Gastrocnemius medialis (tissue), 4 donors: ENCODE data around the gene WDR4. TPM values are rescaled to one million over a fixed set of nuclear protein-coding genes. Genes with fewer than 3 reads are reported as not detected.

ENCODE experiments used
- ATAC-seq, 2 donors: fragments of 150-250 bp; one replicate each; pipeline ENCODE4 v1.9.1; 2016
- DNase-seq, 2 donors: peaks; one replicate each; pipeline ENCODE4 v3.0.0-alpha.2; 2019
- H3K27ac ChIP-seq, 4 donors: fragments of 200-600 bp; sonication (generic); 1 replicate in 1 of 4; 2 replicates in 3 of 4; pipeline ENCODE4 v1.5.1; 2016 to 2018; ENCODE audit warnings: mild to moderate bottlenecking in 2 of 4, moderate library complexity in 1 of 4
- H3K27me3 ChIP-seq, 3 donors: fragments of 200-600 bp; sonication (generic) in 2 of 3; 1 replicate in 1 of 3; 2 replicates in 2 of 3; pipeline versions ENCODE4 v1.5.1 to v1.6.0; 2016 to 2019; ENCODE audit warnings: mild to moderate bottlenecking in 1 of 3, moderate library complexity in 1 of 3
- H3K36me3 ChIP-seq, 2 donors: fragments of 200-600 bp; sonication (generic) in 1 of 2; one replicate each; pipeline ENCODE4 v1.5.1; 2017 to 2018
- H3K4me1 ChIP-seq, 2 donors: fragments of 200-600 bp; sonication (generic) in 1 of 2; one replicate each; pipeline ENCODE4 v1.5.1; 2016 to 2017; ENCODE audit warnings: mild to moderate bottlenecking in 2 of 2
- H3K4me3 ChIP-seq, 4 donors: fragments of 200-600 bp; sonication (generic) in 3 of 4; 1 replicate in 1 of 4; 2 replicates in 3 of 4; pipeline ENCODE4 v1.5.1; 2016 to 2019; ENCODE audit warnings: mild to moderate bottlenecking in 2 of 4
- H3K9me3 ChIP-seq, 3 donors: fragments of 200-600 bp; sonication (generic) in 2 of 3; 1 replicate in 1 of 3; 2 replicates in 2 of 3; pipeline ENCODE4 v1.5.1; 2016 to 2019
- CTCF ChIP-seq, 5 experiments: fragments of 450-650 bp in 3 of 5; fragments of 200-600 bp in 2 of 5; sonication (generic) in 2 of 5; IDR thresholded peaks in 4 of 5; conservative IDR thresholded peaks in 1 of 5; 1 replicate in 4 of 5; 2 replicates in 1 of 5; pipeline ENCODE4 v1.5.1; 2016 to 2019; ENCODE audit warnings: antibody characterized with exemption in 5 of 5, mild to moderate bottlenecking in 3 of 5, moderate library complexity in 3 of 5
- POLR2A ChIP-seq, 2 donors: fragments of 450-650 bp; IDR thresholded peaks; one replicate each; pipeline ENCODE4 v1.6.1; 2017; ENCODE audit warnings: antibody characterized with exemption in 2 of 2, mild to moderate bottlenecking in 2 of 2, moderate library complexity in 2 of 2
- in situ Hi-C, 4 donors: fragments of 200-750 bp; cut with MboI; loops; one replicate each; pipeline versions ENCODE4 v1.15.0 to v1.8.0; 2017; ENCODE audit warnings: low sequenced_read_pairs in 4 of 4
- intact Hi-C: fragments of 100-400 bp; cut with DNase I; formaldehyde crosslinking; loops from one replicate; pipeline ENCODE4 v1.15.1; 2023; ENCODE audit warnings: low total_unique reads
- total RNA-seq, 4 donors: library from RNA; depleted of rRNA; stranded (reverse); fragments of >200 nt; gene quantifications; one replicate each; pipeline versions ENCODE4 v1.1.0 to v1.2.3, GENCODE V29; 2016

The WDR4 gene
- total RNA-seq, 4 donors from 2014 or later = 1.9 to 13.3 (median 4.4) TPM

GRCh38 chr21:42860345-42860744 is 19.0 kb downstream of the WDR4 start:
- DNase-seq = no peak
- ATAC-seq = no peak
- no peaks in the 10 kb centered on the region for H3K27me3 ChIP-seq
- no peak overlapping the region for H3K27ac ChIP-seq
- TF ChIP-seq CTCF (IDR thresholded peaks at IDR 0.05 in 4 of 5, conservative IDR thresholded peaks at IDR 0.05 in 1 of 5) (no peak), POLR2A (IDR thresholded peaks at IDR 0.05) (no peak)
- in situ Hi-C loops (no loop called here), intact Hi-C loops (no loop called here)
- H3K4me3 ChIP-seq = no peak overlapping the region
- no peaks in the 10 kb centered on the region for H3K4me1 ChIP-seq
- H3K9me3 ChIP-seq = no peaks in the 10 kb centered on the region
- H3K36me3 ChIP-seq = peaks cover 0 to 55% of the 10 kb centered on the region in 2 donors

- Histone ChIP-seq H3K9me3 (no peaks in the 10 kb centered on the region), H3K27me3 (no peaks in the 10 kb centered on the region), H3K27ac (no peak overlapping the region), H3K4me3 (no peak overlapping the region), H3K36me3 (peaks cover 0 to 60% of the 10 kb centered on the region in 2 donors), H3K4me1 (no peaks in the 10 kb centered on the region)
- intact Hi-C loops (no loop called here), in situ Hi-C loops (no loop called here)
- ATAC-seq (no peak), DNase-seq (no peak)
- TF ChIP-seq POLR2A (IDR thresholded peaks at IDR 0.05) (no peak), CTCF (IDR thresholded peaks at IDR 0.05 in 4 of 5, conservative IDR thresholded peaks at IDR 0.05 in 1 of 5) (no peak)
Measured at GRCh38 chr21:42859891-42860230, 19.5 kb downstream of the WDR4 start.

- DNase-seq (no peak), ATAC-seq (no peak)
- no peaks in the 10 kb centered on the region for H3K27me3 ChIP-seq
- no peaks in the 10 kb centered on the region for H3K4me1 ChIP-seq
- intact Hi-C loops = no loop called here
- H3K36me3 ChIP-seq = peaks cover 0 to 66% of the 10 kb centered on the region in 2 donors
- TF ChIP-seq POLR2A (IDR thresholded peaks at IDR 0.05) = no peak
- no peak for TF ChIP-seq CTCF (IDR thresholded peaks at IDR 0.05 in 4 of 5, conservative IDR thresholded peaks at IDR 0.05 in 1 of 5)
- in situ Hi-C loops = no loop called here
- H3K4me3 ChIP-seq = no peak overlapping the region
- H3K9me3 ChIP-seq = no peaks in the 10 kb centered on the region
- no peak overlapping the region for H3K27ac ChIP-seq
Measured at GRCh38 chr21:42858957-42859890, 20.1 kb downstream of the WDR4 start.

GRCh38 chr21:42858185-42858847 is 21.0 kb downstream of the WDR4 start:
- TF ChIP-seq CTCF (IDR thresholded peaks at IDR 0.05 in 4 of 5, conservative IDR thresholded peaks at IDR 0.05 in 1 of 5) (no peak), POLR2A (IDR thresholded peaks at IDR 0.05) (no peak)
- no peak overlapping the region for H3K4me3 ChIP-seq
- in situ Hi-C loops = no loop called here
- no peaks in the 10 kb centered on the region for H3K9me3 ChIP-seq
- intact Hi-C loops = no loop called here
- ATAC-seq (no peak), DNase-seq (no peak)
- H3K4me1 ChIP-seq = no peaks in the 10 kb centered on the region
- H3K27me3 ChIP-seq = no peaks in the 10 kb centered on the region
- H3K27ac ChIP-seq = no peak overlapping the region
- peaks cover 0 to 74% of the 10 kb centered on the region in 2 donors for H3K36me3 ChIP-seq
